Activated naive CD8-positive, alpha-beta T cell (primary cell): Measurements from ENCODE around the gene POM121C.
"Not testable (repeated sequence)": the region's sequence is repeated elsewhere in the genome, so short reads cannot be mapped to it uniquely, and the experiment has no call there.

Experiments
- H3K27ac Mint-ChIP-seq: one replicate; pipeline ENCODE4 v1.8.0; 2021; ENCODE audit warnings: mixed read lengths
- H3K27me3 Mint-ChIP-seq: one replicate; pipeline ENCODE4 v1.8.0; 2021; ENCODE audit warnings: mixed read lengths
- H3K36me3 Mint-ChIP-seq: one replicate; pipeline ENCODE4 v1.8.0; 2021; ENCODE audit warnings: mixed read lengths
- H3K4me1 Mint-ChIP-seq: one replicate; pipeline ENCODE4 v1.8.0; 2021; ENCODE audit warnings: low read depth, mixed read lengths
- H3K4me3 Mint-ChIP-seq: one replicate; pipeline ENCODE4 v1.8.0; 2021; ENCODE audit warnings: mild to moderate bottlenecking, mixed read lengths
- H3K9me3 Mint-ChIP-seq: one replicate; pipeline ENCODE4 v1.8.0; 2021; ENCODE audit warnings: low read depth, mixed read lengths

The POM121C gene

DNA sequence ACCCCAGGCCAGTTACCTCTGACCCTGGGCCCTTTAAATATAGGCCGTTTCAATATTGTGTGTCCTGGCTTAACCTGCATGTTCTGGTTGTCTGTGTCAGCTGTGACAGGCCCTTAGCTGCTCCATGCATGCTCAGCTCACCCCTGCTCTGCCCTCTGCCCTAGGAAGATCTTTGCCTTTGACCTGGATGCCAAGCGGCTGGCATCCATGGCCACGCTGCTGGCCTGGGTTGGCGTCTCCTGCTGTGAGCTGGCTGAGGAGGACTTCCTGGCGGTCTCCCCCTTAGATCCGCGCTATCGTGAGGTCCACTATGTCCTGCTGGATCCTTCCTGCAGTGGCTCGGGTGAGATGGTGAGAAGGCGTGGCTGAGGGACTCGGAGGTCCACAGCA is 70.7 kb downstream of the POM121C start:
- H3K4me1 Mint-ChIP-seq, H3K27me3 Mint-ChIP-seq, H3K9me3 Mint-ChIP-seq, H3K36me3 Mint-ChIP-seq, H3K4me3 Mint-ChIP-seq, H3K27ac Mint-ChIP-seq: not testable (repeated sequence)

DNA sequence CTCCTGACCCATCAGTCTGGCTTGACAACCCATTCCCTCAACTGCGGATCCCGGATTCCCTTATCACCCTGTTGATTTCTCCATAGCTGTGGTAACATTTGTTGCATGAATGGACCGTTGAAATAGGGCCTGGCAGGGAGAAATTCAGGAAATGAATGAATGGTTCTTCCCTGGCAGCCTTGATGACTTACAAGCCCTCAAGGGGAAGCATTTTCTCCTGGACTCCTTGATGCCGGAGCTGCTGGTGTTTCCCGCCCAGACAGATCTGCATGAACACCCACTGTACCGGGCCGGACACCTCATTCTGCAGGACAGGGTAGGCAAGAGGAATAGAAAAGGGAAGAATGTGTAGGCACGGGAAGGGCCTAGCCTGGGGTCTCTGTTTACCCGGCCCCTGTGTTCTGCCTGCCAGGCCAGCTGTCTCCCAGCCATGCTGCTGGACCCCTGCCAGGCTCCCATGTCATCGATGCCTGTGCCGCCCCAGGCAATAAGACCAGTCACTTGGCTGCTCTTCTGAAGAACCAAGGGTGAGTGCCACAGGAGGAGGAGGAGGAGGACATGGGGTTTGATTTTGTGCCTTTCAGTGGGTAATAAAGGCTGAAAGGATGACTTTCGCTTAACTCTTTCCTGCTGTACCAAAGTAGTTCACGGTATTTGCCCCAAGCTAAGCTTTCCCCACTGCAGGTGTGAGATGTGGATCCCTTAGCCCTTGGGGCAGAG is 71.2 kb downstream of the POM121C start:
- H3K36me3 Mint-ChIP-seq, H3K4me1 Mint-ChIP-seq, H3K4me3 Mint-ChIP-seq, H3K9me3 Mint-ChIP-seq, H3K27ac Mint-ChIP-seq, H3K27me3 Mint-ChIP-seq: not testable (repeated sequence)

DNA sequence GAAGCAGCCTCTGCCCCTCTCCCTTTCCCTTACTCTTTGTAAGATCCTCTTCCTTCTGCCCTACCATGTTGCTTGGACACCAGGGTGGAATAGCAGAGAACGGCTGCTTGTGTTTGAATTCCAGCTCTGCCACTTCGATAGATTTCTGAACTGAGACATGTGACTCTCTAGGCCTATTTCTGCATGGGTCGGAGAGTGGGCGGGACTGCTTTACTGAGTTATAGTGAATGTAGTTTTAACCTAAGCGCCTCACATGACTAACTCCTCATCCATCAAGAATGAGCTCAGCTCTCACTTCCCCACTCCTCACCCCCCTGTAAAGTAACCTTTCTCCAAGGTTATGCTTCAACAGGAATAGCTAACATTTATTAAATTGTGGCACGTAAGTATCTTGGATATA is 71.9 kb downstream of the POM121C start:
- not testable (repeated sequence) for H3K27me3 Mint-ChIP-seq, H3K4me1 Mint-ChIP-seq, H3K36me3 Mint-ChIP-seq, H3K4me3 Mint-ChIP-seq, H3K27ac Mint-ChIP-seq, H3K9me3 Mint-ChIP-seq

DNA sequence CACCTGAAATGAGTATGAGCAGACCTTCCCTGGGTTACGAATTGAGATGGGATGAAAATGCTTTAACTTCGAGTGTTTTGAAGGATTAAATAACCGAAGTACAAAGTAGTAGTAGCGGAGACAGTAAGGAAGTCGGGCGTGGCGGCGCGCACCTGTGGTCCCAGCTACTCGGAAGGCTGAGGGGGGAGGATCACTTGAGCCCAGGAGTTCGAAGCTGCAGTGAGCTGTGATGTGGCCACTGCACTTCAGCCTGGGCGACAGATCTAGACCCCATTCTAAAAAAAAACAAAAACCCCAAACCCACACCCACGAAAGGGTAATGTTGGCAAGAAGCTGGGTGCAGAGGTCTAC is 75.3 kb downstream of the POM121C start:
- H3K27ac Mint-ChIP-seq, H3K9me3 Mint-ChIP-seq, H3K4me1 Mint-ChIP-seq, H3K4me3 Mint-ChIP-seq, H3K27me3 Mint-ChIP-seq, H3K36me3 Mint-ChIP-seq: not testable (repeated sequence)

DNA sequence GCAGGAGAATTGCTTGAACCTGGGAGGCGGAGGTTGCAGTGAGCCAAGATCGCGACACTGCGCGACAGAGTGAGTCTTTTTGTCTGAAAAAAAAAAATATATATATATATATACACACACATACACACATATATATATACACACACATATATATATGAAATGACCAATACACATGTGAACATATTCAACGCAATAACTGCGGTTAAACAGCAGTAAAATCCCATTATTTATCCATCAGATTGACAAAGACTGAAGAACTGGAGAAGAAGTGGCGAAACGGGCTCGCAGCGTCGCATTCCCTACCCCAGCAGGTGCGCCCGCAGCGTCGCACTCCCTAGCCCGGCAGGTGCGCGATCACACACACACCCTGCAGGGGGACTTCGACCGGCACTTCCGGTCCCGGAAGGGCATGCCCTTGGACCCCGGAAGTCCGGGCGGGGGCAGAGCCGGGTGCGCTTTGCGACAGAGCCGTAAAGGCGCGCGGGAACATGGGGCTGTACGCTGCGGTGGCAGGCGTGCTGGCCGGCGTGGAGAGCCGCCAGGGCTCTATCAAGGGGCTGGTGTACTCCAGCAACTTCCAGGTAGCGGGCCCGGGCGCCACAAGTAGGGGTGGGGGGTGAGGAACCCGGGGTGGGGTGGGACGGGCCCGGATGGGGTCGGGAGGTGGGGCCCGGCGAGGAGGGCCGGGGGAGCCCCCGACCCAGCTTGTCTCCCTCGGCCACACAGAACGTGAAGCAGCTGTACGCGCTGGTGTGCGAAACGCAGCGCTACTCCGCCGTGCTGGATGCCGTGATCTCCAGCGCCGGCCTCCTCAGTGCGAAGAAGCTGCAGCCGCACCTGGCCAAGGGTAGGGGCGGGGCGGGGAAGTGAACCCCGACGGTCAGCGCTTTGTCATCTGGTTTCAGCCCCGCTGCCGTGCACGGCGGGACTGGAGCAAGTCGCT is 75.9 kb downstream of the POM121C start:
- H3K4me3 Mint-ChIP-seq, result peak overlapping the region; percentile 81
- not testable (repeated sequence) for H3K27ac Mint-ChIP-seq, H3K4me1 Mint-ChIP-seq, H3K9me3 Mint-ChIP-seq, H3K27me3 Mint-ChIP-seq, H3K36me3 Mint-ChIP-seq

DNA sequence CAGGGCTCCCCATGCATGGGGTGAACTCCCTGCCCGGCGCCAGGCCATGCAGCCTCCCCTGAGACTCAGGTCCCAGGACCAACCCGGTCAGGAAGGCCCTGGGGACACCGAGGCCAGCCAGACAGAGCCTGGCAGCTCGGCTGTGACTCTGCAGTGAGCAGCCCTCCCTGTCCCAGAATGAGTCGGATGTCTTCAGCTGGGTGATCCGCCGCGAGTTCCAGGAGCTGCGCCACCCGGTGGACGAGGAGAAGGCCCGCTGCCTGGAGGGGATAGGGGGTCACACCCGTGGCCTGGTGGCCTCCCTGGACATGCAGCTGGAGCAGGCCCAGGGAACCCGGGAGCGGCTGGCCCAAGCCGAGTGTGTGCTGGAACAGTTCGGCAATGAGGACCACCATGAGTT is 81.4 kb downstream of the POM121C start:
- H3K9me3 Mint-ChIP-seq, H3K4me3 Mint-ChIP-seq, H3K27me3 Mint-ChIP-seq, H3K36me3 Mint-ChIP-seq, H3K27ac Mint-ChIP-seq, H3K4me1 Mint-ChIP-seq: not testable (repeated sequence)

DNA sequence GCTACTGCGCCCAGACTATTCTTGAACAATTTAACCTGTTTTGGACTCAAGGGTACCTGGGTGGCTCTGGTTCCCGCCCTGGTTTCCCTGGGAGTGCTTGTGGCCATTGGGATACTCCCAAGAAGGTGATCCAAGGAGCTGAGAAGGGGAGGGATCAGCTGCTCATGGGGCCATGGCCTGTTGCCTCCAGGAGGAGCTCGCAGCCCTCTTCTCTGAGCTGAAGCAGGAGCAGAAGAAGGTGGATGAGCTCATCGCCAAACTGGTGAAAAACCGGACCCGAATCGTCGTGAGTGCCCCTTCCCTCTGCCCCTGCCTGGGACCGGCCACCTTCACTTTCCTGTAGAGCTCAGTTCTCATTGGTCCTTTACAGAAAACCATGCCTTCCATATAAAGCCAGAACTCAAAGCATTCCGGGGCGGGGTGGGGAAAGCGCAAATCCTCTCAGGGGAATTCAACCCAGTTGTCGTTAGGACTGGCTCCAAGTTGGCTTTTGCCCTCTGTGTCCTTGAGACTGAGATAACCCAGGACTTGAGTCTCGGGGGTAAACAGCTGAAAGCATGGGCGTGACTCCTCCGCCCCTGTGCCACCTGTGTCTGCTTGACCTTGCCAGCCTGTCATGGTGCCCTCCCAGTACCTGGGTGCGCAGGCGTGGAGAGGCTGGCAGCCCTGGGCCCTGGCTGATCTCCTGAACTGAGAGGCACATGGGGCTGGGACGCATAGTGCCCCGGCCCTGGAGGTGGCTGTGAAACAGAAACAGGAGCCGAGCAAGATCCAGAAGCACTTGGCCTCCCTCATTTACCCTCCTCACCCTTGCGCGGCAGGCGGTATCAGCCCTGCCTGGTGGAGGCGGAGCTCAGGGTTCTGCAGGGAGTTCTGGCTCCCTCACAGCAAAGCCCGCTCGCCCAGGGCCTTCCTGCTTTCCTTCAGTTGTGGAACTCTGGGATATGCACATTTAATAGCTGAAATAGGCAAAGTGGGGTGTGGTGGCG is 82.3 kb downstream of the POM121C start:
- not testable (repeated sequence) for H3K4me1 Mint-ChIP-seq, H3K27me3 Mint-ChIP-seq, H3K4me3 Mint-ChIP-seq, H3K36me3 Mint-ChIP-seq, H3K27ac Mint-ChIP-seq, H3K9me3 Mint-ChIP-seq

DNA sequence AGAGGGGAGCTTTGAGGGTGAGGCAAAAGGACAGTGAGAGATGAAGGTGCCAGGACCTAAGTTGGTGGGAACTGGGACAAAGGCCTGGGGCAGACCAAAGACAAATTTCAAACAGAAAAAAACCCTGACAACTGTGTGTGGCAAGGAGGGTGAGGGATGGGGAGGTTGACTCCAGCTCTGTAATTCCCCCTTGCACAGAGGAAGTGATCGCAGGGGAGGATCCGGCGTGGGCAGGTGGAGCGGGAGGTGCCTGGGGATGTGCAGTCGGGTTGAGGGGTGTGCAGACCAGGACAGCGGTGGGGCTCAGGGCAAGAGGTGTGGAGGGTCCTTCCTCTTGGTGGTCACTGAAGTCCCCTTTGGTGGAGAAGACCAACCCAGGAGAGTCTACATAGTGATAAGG is 85.5 kb downstream of the POM121C start:
- H3K4me3 Mint-ChIP-seq, H3K27ac Mint-ChIP-seq, H3K36me3 Mint-ChIP-seq, H3K27me3 Mint-ChIP-seq, H3K4me1 Mint-ChIP-seq, H3K9me3 Mint-ChIP-seq: not testable (repeated sequence)

DNA sequence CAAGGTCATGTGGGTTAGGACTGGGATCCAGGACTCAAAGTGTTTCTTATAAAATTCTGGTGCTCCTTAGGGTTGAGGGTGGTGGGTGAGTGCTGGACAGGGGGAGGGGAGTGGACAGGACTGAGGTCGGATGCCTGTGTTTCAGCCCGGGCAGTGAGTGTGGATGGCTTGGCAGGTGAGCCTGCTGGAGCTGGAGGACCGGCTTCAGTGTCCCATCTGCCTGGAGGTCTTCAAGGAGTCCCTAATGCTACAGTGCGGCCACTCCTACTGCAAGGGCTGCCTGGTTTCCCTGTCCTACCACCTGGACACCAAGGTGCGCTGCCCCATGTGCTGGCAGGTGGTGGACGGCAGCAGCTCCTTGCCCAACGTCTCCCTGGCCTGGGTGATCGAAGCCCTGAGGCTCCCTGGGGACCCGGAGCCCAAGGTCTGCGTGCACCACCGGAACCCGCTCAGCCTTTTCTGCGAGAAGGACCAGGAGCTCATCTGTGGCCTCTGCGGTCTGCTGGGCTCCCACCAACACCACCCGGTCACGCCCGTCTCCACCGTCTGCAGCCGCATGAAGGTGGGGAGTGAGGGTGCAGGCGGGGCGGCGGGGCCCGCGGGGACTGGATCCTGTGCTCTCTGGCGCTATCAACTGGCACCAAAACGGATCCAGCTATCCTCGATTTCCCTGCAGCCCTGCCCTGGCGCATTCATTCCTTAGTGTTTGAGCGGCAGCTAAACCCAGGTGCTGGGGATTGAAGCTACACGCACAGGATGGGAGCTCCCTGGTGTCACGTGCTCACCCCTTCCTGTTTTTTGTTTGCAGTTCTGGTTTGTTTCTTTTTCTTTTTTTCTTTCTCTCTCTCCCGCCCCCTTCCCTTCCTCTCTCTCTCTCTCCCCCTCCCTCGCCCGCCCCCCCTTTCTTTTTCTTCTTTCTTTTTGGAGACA is 87.1 kb downstream of the POM121C start:
- H3K27ac Mint-ChIP-seq, H3K9me3 Mint-ChIP-seq, H3K4me1 Mint-ChIP-seq, H3K4me3 Mint-ChIP-seq, H3K36me3 Mint-ChIP-seq, H3K27me3 Mint-ChIP-seq: not testable (repeated sequence)

DNA sequence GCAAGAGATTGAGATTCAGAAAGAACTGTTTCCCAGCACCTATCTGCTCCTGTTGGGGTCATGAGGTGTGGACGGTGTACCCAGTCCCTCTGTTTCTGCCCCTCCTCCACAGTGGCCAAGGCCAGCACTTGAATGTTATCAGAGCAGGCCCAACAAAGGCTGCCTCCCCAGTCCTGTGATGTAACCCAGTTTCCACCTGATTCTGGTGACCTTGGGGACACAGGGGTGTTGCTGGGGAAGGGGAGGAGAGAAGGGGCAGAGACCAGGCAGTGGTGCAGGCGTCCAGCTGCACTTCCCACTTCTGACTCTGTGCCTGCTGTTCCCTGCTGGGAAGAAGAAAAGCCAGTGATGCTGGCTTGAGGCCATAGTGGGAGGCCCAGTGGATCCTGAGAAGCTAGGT is 88.2 kb downstream of the POM121C start:
- H3K9me3 Mint-ChIP-seq, H3K4me3 Mint-ChIP-seq, H3K36me3 Mint-ChIP-seq, H3K27ac Mint-ChIP-seq, H3K27me3 Mint-ChIP-seq, H3K4me1 Mint-ChIP-seq: not testable (repeated sequence)

DNA sequence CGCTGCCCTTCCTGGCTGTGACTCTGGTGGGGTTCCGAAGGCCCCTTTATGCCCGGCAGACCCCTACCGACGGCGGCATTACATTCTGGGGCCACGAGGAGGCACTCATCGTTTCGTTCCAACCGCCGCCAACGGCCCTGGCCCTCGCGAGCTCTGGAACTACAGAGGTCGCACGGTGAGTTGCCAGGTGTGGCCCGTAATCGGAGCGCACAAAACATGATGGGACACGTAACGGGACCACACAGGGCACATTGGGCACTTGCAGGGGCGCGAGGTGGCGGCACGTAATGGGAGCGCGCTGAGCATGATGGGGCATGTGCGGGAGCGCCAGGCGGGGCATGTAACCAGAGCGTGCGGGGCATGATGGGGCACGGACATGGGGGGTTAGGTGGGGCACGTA is 90.8 kb downstream of the POM121C start, which contains the start of gene TRIM73:
TSS of gene TRIM73 (plus strand) at position 301 of the 400 bp plus-strand sequence. CDS start 3,305 bp downstream, outside the sequence.
- not testable (repeated sequence) for H3K27me3 Mint-ChIP-seq, H3K4me3 Mint-ChIP-seq, H3K9me3 Mint-ChIP-seq, H3K27ac Mint-ChIP-seq, H3K36me3 Mint-ChIP-seq, H3K4me1 Mint-ChIP-seq

DNA sequence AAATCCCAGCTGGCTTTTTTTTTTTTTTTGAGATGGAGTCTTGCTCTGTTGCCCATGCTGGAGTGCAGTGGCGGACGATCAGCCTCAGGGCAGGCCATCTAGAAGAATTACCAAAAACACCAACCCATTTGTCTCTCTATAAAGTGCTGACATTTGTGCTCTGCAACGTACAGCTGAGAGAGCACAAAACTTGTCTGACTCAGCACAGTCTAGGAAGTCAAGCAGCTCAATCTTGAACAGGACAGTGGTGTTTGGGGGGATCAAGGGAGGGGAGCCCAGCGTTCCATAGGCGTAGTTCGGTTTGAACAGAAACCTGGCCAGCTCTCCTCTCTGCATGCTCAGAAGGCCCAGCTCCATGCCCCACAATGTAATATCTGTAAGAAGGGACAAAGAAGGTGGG is 92.9 kb downstream of the POM121C start:
- H3K36me3 Mint-ChIP-seq, H3K4me3 Mint-ChIP-seq, H3K27ac Mint-ChIP-seq, H3K27me3 Mint-ChIP-seq, H3K9me3 Mint-ChIP-seq, H3K4me1 Mint-ChIP-seq: not testable (repeated sequence)

DNA sequence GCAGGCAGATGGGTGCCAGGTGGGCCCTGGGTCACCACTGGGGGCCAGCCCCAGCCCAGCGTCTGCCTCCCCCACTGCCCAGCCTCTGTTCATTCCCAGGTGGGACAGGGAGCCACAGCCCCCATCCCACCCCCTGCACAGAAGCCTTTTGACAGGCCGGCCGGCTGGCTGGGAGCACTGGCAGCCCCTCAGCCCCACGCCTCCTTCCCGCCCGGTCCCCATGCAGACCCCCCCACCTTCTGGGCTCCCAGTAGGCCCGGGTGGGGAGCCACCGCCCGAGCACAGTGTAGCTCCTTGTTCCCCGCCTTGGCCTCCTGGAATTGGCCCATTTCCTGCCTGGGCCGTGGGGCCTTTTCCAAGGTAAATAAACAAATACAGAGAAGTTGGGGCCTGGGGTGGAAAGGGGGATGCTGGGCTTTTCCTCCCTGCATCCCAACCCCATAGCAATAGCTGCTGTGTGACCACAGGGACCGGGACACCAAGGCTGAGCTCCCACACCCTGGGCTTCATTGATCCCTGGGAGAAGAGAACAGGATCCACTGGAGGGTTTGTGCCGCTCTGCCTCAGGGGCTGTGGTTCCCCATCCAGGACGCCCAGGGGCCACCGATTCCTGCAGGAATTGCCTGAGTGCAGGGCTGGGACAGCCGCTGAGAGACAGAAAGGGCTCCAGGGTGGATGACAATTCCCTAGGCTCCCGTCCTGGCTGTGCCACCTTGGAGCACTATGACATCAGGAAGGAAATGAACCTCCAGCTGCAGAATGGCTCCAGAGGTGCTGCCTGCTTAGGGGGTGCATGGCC is 111.4 kb downstream of the POM121C start:
- not testable (repeated sequence) for H3K9me3 Mint-ChIP-seq, H3K27me3 Mint-ChIP-seq, H3K4me3 Mint-ChIP-seq, H3K36me3 Mint-ChIP-seq, H3K4me1 Mint-ChIP-seq, H3K27ac Mint-ChIP-seq

DNA sequence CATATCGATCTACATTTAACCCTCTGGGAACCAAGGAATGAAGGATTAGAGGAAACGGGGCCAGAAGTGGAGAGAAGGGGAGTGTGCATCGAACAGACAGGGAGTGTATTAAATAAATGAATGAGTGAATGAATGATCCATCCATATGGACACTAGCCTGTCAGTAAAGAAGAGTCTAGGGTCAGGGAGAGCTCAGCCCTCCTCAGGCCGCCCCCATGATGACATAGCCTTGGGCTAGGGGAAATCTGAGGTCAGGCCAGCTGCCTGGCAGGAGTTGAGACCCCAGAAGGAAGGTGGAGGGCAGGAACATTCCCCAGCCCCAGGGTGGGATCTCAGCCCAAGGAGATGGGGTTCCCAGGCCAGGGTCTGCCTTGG is 112.0 kb downstream of the POM121C start:
- not testable (repeated sequence) for H3K27ac Mint-ChIP-seq, H3K9me3 Mint-ChIP-seq

More for the DNA sequence above, 112.0 kb downstream of the POM121C start:
- not testable (repeated sequence) for H3K36me3 Mint-ChIP-seq, H3K27me3 Mint-ChIP-seq, H3K4me1 Mint-ChIP-seq, H3K4me3 Mint-ChIP-seq
